Stomach (tissue), 9 donors: ENCODE data around the gene SP4. TPM values are rescaled to one million over a fixed set of nuclear protein-coding genes. Genes with fewer than 3 reads are reported as not detected.

ENCODE experiments used
- DNase-seq, 2 donors: peaks; one replicate each; pipeline versions ENCODE4 v3.0.0 to v3.0.0-alpha.2; 2013 to 2019
- H3K27ac ChIP-seq, 5 donors: fragments of 200-600 bp in 4 of 5; sonication (generic) in 4 of 5; one replicate each; pipeline ENCODE4 v1.5.1; 2013 to 2019; ENCODE audit warnings: mild to moderate bottlenecking in 1 of 5, moderate library complexity in 1 of 5
- H3K27me3 ChIP-seq, 3 donors: fragments of 200-600 bp; sonication (generic); one replicate each; pipeline ENCODE4 v1.5.1; 2017 to 2019; ENCODE audit warnings: mixed run types in 1 of 3
- H3K36me3 ChIP-seq, 4 donors: fragments of 200-600 bp; sonication (generic); 1 replicate in 3 of 4; 2 replicates in 1 of 4; pipeline ENCODE4 v1.5.1; 2016 to 2019
- H3K4me1 ChIP-seq, 4 donors: fragments of 200-600 bp; sonication (generic); one replicate each; pipeline ENCODE4 v1.5.1; 2016 to 2019
- H3K4me3 ChIP-seq, 4 donors: fragments of 200-600 bp; sonication (generic) in 3 of 4; one replicate each; pipeline ENCODE4 v1.5.1; 2016 to 2019; ENCODE audit warnings: mild to moderate bottlenecking in 1 of 4
- H3K9me3 ChIP-seq, 4 donors: fragments of 200-600 bp; sonication (generic); one replicate each; pipeline ENCODE4 v1.5.1; 2016 to 2019
- CTCF ChIP-seq, 7 experiments: fragments of 450-650 bp in 4 of 7; fragments of 200-600 bp in 3 of 7; sonication (generic) in 3 of 7; IDR thresholded peaks; one replicate each; pipeline ENCODE4 v1.5.1; 2016 to 2019; ENCODE audit warnings: antibody characterized with exemption in 7 of 7, control low read depth in 2 of 7, mild to moderate bottlenecking in 1 of 7
- EP300 ChIP-seq: sonication (generic); formaldehyde crosslinking; IDR thresholded peaks from one replicate; pipeline ENCODE4 v1.6.1; 2017; ENCODE audit warnings: antibody characterized with exemption
- POLR2A ChIP-seq, 4 donors: fragments of 450-650 bp; IDR thresholded peaks; one replicate each; pipeline ENCODE4 v1.6.1; 2016; ENCODE audit warnings: antibody characterized with exemption in 4 of 4, control low read depth in 2 of 4, mild to moderate bottlenecking in 1 of 4, moderate library complexity in 1 of 4
- POLR2AphosphoS5 ChIP-seq, 3 donors: sonication (generic); formaldehyde crosslinking; IDR thresholded peaks; one replicate each; pipeline ENCODE4 v1.6.1; 2016; ENCODE audit warnings: antibody characterized with exemption in 3 of 3
- WGBS, 5 donors: extraction: QIAGEN DNeasy Blood & Tissue Kit in 3 of 5; methylation state at CpG; one replicate each; pipeline versions ENCODE4 v1.1.5 to v1.1.7; 2013 to 2018; 5-methylcytosine and 5-hydroxymethylcytosine counted together
- intact Hi-C: fragments of 100-400 bp; cut with DNase I; formaldehyde crosslinking; loops from one replicate; pipeline ENCODE4 v1.15.1; 2023; ENCODE audit warnings: low total_unique reads
- polyA plus RNA-seq, 3 donors: library from polyadenylated mRNA; stranded (reverse); fragments of 200-250 nt; gene quantifications; one replicate each; pipeline ENCODE4 v1.2.3, GENCODE V29; 2013
- total RNA-seq, 5 donors: library from RNA; depleted of rRNA; stranded (reverse); fragments of >200 nt; gene quantifications; one replicate each; pipeline versions ENCODE4 v1.1.0 to v1.2.3, GENCODE V29; 2014 to 2016
- donor health status: healthy with polysubstance abuse.
- donor health status: Bipolar disorder and iron deficiency.
- donor health status: healthy.

Gene SP4
- total and polyA plus RNA-seq, 8 donors = 0.58 to 16.7 (median 2.4) TPM

GRCh38 chr7:21448974-21449373 lies 21.1 kb downstream of the SP4 start:
- peaks cover 0 to 3% (median 2%) of the 10 kb centered on the region in 4 donors for H3K36me3 ChIP-seq
- intact Hi-C loops = no loop called here

GRCh38 chr7:21450076-21450475 lies 22.2 kb downstream of the SP4 start:
- no peak overlapping the region for H3K4me3 ChIP-seq
- no peaks in the 10 kb centered on the region for H3K27me3 ChIP-seq

More at GRCh38 chr7:21448974-21449373, 21.1 kb downstream of the SP4 start:
- Histone ChIP-seq H3K9me3 (peaks cover 0 to 10% (median 3%) of the 10 kb centered on the region in 4 donors), H3K27ac (no peak overlapping the region), H3K27me3 (no peaks in the 10 kb centered on the region), H3K4me3 (no peak overlapping the region), H3K4me1 (peaks cover 0 to 12% (median 5%) of the 10 kb centered on the region in 4 donors)
- WGBS, 5 donors = 55 to 83% (median 68%) methylated on average over 6 of the region's 6 CpGs
- TF ChIP-seq POLR2A (IDR thresholded peaks at IDR 0.05) (no peak), CTCF (IDR thresholded peaks at IDR 0.05) (no peak), EP300 (no peak), POLR2AphosphoS5 (IDR thresholded peaks at IDR 0.05) (no peak)
- DNase-seq = no peak

GRCh38 chr7:21450941-21451340 lies 23.1 kb downstream of the SP4 start:
- H3K27me3 ChIP-seq = no peaks in the 10 kb centered on the region
- H3K9me3 ChIP-seq = peaks cover 0 to 21% (median 7%) of the 10 kb centered on the region in 4 donors
- peaks cover 3 to 17% (median 8%) of the 10 kb centered on the region in 4 donors for H3K36me3 ChIP-seq
- WGBS, 5 donors = 35 to 69% (median 55%) methylated on average over 5 of the region's 5 CpGs
- intact Hi-C loops = no loop called here
- no peak overlapping the region for H3K4me3 ChIP-seq
- H3K27ac ChIP-seq = no peak overlapping the region
- no peak for DNase-seq
- H3K4me1 ChIP-seq = peaks cover 0 to 10% (median 4%) of the 10 kb centered on the region in 4 donors
- no peak for TF ChIP-seq POLR2AphosphoS5 (IDR thresholded peaks at IDR 0.05)
- TF ChIP-seq EP300 = no peak
- TF ChIP-seq CTCF (IDR thresholded peaks at IDR 0.05) = no peak
- TF ChIP-seq POLR2A (IDR thresholded peaks at IDR 0.05) = no peak

More at GRCh38 chr7:21450076-21450475, 22.2 kb downstream of the SP4 start:
- Histone ChIP-seq H3K36me3 (peaks cover 3 to 13% (median 4%) of the 10 kb centered on the region in 4 donors), H3K9me3 (peaks cover 0 to 21% (median 7%) of the 10 kb centered on the region in 4 donors), H3K4me1 (peaks cover 0 to 10% (median 4%) of the 10 kb centered on the region in 4 donors), H3K27ac (no peak overlapping the region)
- no peak for DNase-seq
- intact Hi-C loops = no loop called here
- TF ChIP-seq CTCF (IDR thresholded peaks at IDR 0.05) (no peak), POLR2AphosphoS5 (IDR thresholded peaks at IDR 0.05) (no peak), EP300 (no peak), POLR2A (IDR thresholded peaks at IDR 0.05) (no peak)

GRCh38 chr7:21454182-21454581 lies 26.3 kb downstream of the SP4 start:
- Histone ChIP-seq H3K27me3 (no peaks in the 10 kb centered on the region), H3K27ac (no peak overlapping the region), H3K4me3 (no peak overlapping the region), H3K4me1 (peaks cover 0 to 14% (median 4%) of the 10 kb centered on the region in 4 donors), H3K9me3 (peaks cover 0 to 21% (median 7%) of the 10 kb centered on the region in 4 donors), H3K36me3 (peaks cover 0 to 27% (median 15%) of the 10 kb centered on the region in 4 donors)
- intact Hi-C loops = no loop called here
- TF ChIP-seq CTCF (IDR thresholded peaks at IDR 0.05) = no peak
- no peak for TF ChIP-seq EP300
- no peak for TF ChIP-seq POLR2AphosphoS5 (IDR thresholded peaks at IDR 0.05)
- TF ChIP-seq POLR2A (IDR thresholded peaks at IDR 0.05) = no peak
- DNase-seq = no peak
